ENCODE data around the gene KREMEN2. TPM values are rescaled to one million over a fixed set of nuclear protein-coding genes. Genes with fewer than 3 reads are reported as not detected.
A peak's percentile ranks its signal among the peaks of the same experiment; 100 is the strongest.

Gene KREMEN2
- total and polyA plus RNA-seq, 4 donors: 0.06 to 0.15 (median 0.14) TPM; not detected in 1

DNA sequence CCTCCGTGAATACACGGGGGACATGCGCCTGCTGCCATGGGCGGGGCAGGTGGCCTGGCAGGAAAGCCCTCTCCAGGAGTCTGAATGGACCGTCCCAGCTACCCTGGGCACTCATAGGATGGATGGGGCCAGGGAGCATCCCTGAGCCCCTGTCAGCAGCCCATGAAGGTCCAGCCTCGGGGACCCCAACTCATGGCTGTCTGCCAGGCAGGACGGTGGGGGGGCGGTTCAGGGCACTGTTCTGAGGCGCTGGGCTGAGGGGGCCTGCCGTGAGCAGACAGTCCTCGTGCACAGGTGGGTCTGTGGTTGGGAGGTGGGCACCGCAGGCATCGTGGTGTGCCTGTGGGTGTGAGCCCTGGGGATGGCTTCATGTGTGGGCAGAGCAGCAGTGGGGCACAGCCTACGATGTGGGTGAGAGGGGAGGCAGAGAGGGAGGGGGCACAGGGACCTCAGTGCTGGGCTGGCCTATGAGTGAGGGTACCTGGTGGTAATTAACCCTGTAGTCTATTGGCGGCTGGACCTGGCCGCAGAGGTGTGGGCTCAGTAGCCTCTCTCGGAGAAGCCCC is 22.6 kb downstream of the KREMEN2 start:
- ATAC-seq (ENCODE audit: insufficient read depth, low FRiP score) (no peak), DNase-seq (no peak)
- no peaks in the 10 kb centered on the region for H3K27me3 ChIP-seq (ENCODE audit: control insufficient read depth in 3 of 3, insufficient read depth in 3 of 3, low read length in 2 of 3)
- TF ChIP-seq, protein P1, sequence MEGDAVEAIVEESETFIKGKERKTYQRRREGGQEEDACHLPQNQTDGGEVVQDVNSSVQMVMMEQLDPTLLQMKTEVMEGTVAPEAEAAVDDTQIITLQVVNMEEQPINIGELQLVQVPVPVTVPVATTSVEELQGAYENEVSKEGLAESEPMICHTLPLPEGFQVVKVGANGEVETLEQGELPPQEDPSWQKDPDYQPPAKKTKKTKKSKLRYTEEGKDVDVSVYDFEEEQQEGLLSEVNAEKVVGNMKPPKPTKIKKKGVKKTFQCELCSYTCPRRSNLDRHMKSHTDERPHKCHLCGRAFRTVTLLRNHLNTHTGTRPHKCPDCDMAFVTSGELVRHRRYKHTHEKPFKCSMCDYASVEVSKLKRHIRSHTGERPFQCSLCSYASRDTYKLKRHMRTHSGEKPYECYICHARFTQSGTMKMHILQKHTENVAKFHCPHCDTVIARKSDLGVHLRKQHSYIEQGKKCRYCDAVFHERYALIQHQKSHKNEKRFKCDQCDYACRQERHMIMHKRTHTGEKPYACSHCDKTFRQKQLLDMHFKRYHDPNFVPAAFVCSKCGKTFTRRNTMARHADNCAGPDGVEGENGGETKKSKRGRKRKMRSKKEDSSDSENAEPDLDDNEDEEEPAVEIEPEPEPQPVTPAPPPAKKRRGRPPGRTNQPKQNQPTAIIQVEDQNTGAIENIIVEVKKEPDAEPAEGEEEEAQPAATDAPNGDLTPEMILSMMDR (IDR thresholded peaks at IDR 0.05; ENCODE audit: control extremely low read depth, extremely low read depth): no peak
- H3K4me1 ChIP-seq (ENCODE audit: control insufficient read depth in 5 of 5, insufficient read depth in 5 of 5, low read length in 5 of 5): peaks cover 0 to 42% (median 12%) of the 10 kb centered on the region in 5 donors
- no peak overlapping the region for H3K4me3 ChIP-seq
- no peaks in the 10 kb centered on the region for H3K36me3 ChIP-seq (ENCODE audit: control insufficient read depth in 4 of 4, insufficient read depth in 4 of 4, low read length in 4 of 4)
- WGBS, 2 donors: 79% methylated on average over 17 of the region's 17 CpGs
- H3K9ac ChIP-seq (ENCODE audit: insufficient read depth in 1 of 2, low read length in 2 of 2): no peak overlapping the region
- no peaks in the 10 kb centered on the region for H3K9me3 ChIP-seq (ENCODE audit: control insufficient read depth in 4 of 4, insufficient read depth in 3 of 4, low read length in 3 of 4)
- H3K27ac ChIP-seq (ENCODE audit: low read depth in 1 of 2, low read length in 1 of 2): no peak overlapping the region

DNA sequence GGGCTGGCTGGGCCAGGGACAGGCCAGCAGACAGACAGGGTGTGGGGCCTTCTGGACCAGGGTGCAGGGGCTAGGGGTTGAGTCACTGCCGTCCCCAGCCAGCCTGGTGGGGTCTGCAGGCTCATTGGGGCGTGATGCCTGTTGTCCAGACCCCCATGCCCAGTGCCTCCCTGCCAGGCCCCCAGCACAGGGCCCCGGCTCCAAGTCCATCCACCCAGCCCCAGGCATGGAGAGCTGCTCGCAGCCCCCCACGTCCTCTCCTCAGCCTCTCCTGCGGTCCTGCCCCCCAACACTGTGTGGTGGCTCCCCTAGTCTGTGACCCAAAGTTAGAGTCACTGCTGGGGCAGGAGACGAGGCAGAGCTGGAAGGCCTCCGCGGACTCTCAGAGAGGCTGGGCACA is 23.2 kb downstream of the KREMEN2 start:
- H3K9me3 ChIP-seq (ENCODE audit: control insufficient read depth in 4 of 4, insufficient read depth in 3 of 4, low read length in 3 of 4): no peaks in the 10 kb centered on the region
- no peak overlapping the region for H3K27ac ChIP-seq (ENCODE audit: low read depth in 1 of 2, low read length in 1 of 2)
- DNase-seq: no peak
- H3K36me3 ChIP-seq (ENCODE audit: control insufficient read depth in 4 of 4, insufficient read depth in 4 of 4, low read length in 4 of 4): no peaks in the 10 kb centered on the region
- no peak for ATAC-seq (ENCODE audit: insufficient read depth, low FRiP score)
- TF ChIP-seq, protein P1 (IDR thresholded peaks at IDR 0.05; ENCODE audit: control extremely low read depth, extremely low read depth): no peak
- no peak overlapping the region for H3K4me3 ChIP-seq
- 84 to 85% methylated on average over 9 of the region's 9 CpGs for WGBS, 2 donors
- no peak overlapping the region for H3K9ac ChIP-seq (ENCODE audit: insufficient read depth in 1 of 2, low read length in 2 of 2)
- H3K4me1 ChIP-seq (ENCODE audit: control insufficient read depth in 5 of 5, insufficient read depth in 5 of 5, low read length in 5 of 5): peaks cover 0 to 41% (median 12%) of the 10 kb centered on the region in 5 donors
- no peaks in the 10 kb centered on the region for H3K27me3 ChIP-seq (ENCODE audit: control insufficient read depth in 3 of 3, insufficient read depth in 3 of 3, low read length in 2 of 3)

DNA sequence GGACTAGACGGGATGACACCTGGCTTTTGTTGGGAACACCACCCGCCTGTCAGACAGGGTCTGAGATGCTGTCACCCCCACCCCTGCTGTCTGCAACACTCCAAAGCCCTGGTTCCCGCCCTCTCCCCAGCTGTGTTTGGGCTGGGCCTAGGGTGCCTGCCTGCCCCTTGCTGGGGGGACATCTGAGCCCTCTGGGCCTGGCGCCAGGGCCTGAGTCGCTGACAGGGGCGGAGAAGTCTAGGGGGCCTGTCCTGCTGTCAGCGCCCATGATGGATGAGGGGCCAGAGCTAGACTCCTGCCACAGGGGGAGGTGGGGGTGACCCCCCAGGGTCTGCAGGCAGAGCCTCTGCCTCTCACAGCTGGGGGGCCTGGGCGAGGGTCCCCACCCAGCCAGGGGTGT is 23.8 kb downstream of the KREMEN2 start:
- no peak overlapping the region for H3K9ac ChIP-seq (ENCODE audit: insufficient read depth in 1 of 2, low read length in 2 of 2)
- no peak overlapping the region for H3K27ac ChIP-seq (ENCODE audit: low read depth in 1 of 2, low read length in 1 of 2)
- no peak overlapping the region for H3K4me3 ChIP-seq
- ATAC-seq (ENCODE audit: insufficient read depth, low FRiP score) (no peak), DNase-seq (peak; percentile 92 to 93 (median 92))
- no peaks in the 10 kb centered on the region for H3K9me3 ChIP-seq (ENCODE audit: control insufficient read depth in 4 of 4, insufficient read depth in 3 of 4, low read length in 3 of 4)
- TF ChIP-seq, protein P1 (IDR thresholded peaks at IDR 0.05; ENCODE audit: control extremely low read depth, extremely low read depth): no peak
- no peaks in the 10 kb centered on the region for H3K36me3 ChIP-seq (ENCODE audit: control insufficient read depth in 4 of 4, insufficient read depth in 4 of 4, low read length in 4 of 4)
- H3K4me1 ChIP-seq (ENCODE audit: control insufficient read depth in 5 of 5, insufficient read depth in 5 of 5, low read length in 5 of 5): peaks cover 0 to 41% (median 12%) of the 10 kb centered on the region in 5 donors
- H3K27me3 ChIP-seq (ENCODE audit: control insufficient read depth in 3 of 3, insufficient read depth in 3 of 3, low read length in 2 of 3): no peaks in the 10 kb centered on the region
- 62 to 77% methylated on average over 8 of the region's 8 CpGs for WGBS, 2 donors

DNA sequence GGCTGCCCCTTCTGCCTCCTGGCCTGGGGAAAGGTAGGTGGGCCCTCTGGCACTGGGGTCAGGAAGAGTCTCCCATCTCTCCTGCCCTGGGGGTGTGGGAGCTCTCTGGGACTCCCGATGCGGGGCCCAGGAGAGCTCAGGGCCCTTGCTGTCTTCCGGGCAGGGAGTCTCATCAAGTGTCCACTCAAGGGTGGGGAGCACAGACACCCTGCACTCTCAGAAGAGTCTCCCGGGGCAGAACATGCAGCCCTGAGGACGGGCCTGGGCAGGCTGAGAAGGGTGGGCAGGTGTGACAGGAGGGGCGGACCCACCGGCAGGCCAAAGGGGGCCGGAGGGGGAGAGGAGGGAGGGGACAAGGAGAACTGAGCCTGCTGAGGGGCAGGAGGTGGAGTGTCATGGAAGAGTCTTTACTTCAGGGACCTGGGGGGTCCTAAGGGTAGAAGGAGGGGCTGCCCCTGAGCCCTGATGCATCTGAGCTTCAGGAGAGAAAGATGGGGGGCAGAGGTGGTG is 24.6 kb downstream of the KREMEN2 start:
- H3K27ac ChIP-seq (ENCODE audit: low read depth in 1 of 2, low read length in 1 of 2): no peak overlapping the region
- no peak overlapping the region for H3K9ac ChIP-seq (ENCODE audit: insufficient read depth in 1 of 2, low read length in 2 of 2)
- ATAC-seq (ENCODE audit: insufficient read depth, low FRiP score) (no peak), DNase-seq (no peak)
- peaks cover 0 to 41% (median 12%) of the 10 kb centered on the region in 5 donors for H3K4me1 ChIP-seq (ENCODE audit: control insufficient read depth in 5 of 5, insufficient read depth in 5 of 5, low read length in 5 of 5)
- no peaks in the 10 kb centered on the region for H3K9me3 ChIP-seq (ENCODE audit: control insufficient read depth in 4 of 4, insufficient read depth in 3 of 4, low read length in 3 of 4)
- TF ChIP-seq, protein P1 (IDR thresholded peaks at IDR 0.05; ENCODE audit: control extremely low read depth, extremely low read depth): no peak
- H3K27me3 ChIP-seq (ENCODE audit: control insufficient read depth in 3 of 3, insufficient read depth in 3 of 3, low read length in 2 of 3): no peaks in the 10 kb centered on the region
- no peaks in the 10 kb centered on the region for H3K36me3 ChIP-seq (ENCODE audit: control insufficient read depth in 4 of 4, insufficient read depth in 4 of 4, low read length in 4 of 4)
- no peak overlapping the region for H3K4me3 ChIP-seq
- 62 to 77% methylated on average over 8 of the region's 8 CpGs for WGBS, 2 donors
